Thoracic aorta (tissue), 2 donors: Measurements from ENCODE around the gene SLC5A4. TPM values are rescaled to one million over a fixed set of nuclear protein-coding genes. Genes with fewer than 3 reads are reported as not detected.

Source experiments
- ATAC-seq: fragments of 150-250 bp; one replicate; pipeline ENCODE4 v1.8.0; 2017; ENCODE audit warnings: low read depth; ENCODE audit not compliant: insufficient number of reproducible peaks, low FRiP score
- DNase-seq: peaks from one replicate; pipeline ENCODE4 v3.0.0-alpha.2; 2020; ENCODE audit warnings: low spot score
- H3K27ac ChIP-seq, 2 donors: fragments of 200-600 bp; sonication (generic); 1 replicate in 1 of 2; 2 replicates in 1 of 2; pipeline ENCODE4 v1.5.1; 2016; ENCODE audit warnings: mild to moderate bottlenecking in 2 of 2, moderate library complexity in 2 of 2
- H3K27me3 ChIP-seq: fragments of 200-600 bp; sonication (generic); replicated peaks from 2 replicates; pipeline ENCODE4 v1.6.0; 2016; ENCODE audit warnings: mild to moderate bottlenecking; ENCODE audit not compliant: insufficient read depth
- H3K36me3 ChIP-seq: fragments of 200-600 bp; sonication (generic); one replicate; pipeline ENCODE4 v1.5.1; 2016
- H3K4me1 ChIP-seq, 2 donors: fragments of 200-600 bp; sonication (generic); 1 replicate in 1 of 2; 2 replicates in 1 of 2; pipeline versions ENCODE4 v1.5.1 to v1.6.0; 2016; ENCODE audit warnings: low read depth in 2 of 2, mild to moderate bottlenecking in 1 of 2; ENCODE audit not compliant: control insufficient read depth in 1 of 2
- H3K4me3 ChIP-seq: fragments of 200-600 bp; sonication (generic); 2 replicates; pipeline ENCODE4 v1.5.1; 2016; ENCODE audit warnings: mild to moderate bottlenecking
- H3K9me3 ChIP-seq: fragments of 200-600 bp; sonication (generic); 2 replicates; pipeline ENCODE4 v1.5.1; 2016
- total RNA-seq, 2 donors: library from RNA; depleted of rRNA; stranded (reverse); fragments of >200 nt; gene quantifications; one replicate each; pipeline versions ENCODE4 v1.1.0 to v1.2.3, GENCODE V29; 2016
- TF ChIP-seq, protein P1 (sequence below): fragments of 200-600 bp; sonication (generic); IDR thresholded peaks from one replicate; pipeline ENCODE4 v1.5.1; 2019; ENCODE audit warnings: antibody characterized with exemption

The SLC5A4 gene
- total RNA-seq, 2 donors from 2014 or later = 0.49 to 1.2 TPM

DNA sequence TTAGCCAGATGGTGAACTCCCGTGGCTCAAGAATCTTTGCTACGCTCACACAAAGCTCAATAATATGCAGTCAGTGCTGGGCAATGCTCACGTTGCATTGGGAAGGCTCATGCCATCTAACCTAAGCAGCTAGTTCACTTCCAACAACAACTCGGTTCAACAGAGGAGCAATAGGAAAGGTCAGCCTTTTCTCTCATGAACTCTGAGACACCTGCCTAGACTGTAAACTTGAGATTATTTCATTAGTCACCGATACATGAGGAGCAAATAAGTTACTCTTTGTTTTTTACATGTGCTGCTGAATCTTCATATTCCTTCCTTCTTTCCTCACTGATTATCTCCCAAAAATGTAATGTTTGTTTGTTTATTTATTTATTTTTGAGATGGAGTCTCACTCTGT lies 9.0 kb downstream of the SLC5A4 start:
- no peaks in the 10 kb centered on the region for H3K27me3 ChIP-seq

DNA sequence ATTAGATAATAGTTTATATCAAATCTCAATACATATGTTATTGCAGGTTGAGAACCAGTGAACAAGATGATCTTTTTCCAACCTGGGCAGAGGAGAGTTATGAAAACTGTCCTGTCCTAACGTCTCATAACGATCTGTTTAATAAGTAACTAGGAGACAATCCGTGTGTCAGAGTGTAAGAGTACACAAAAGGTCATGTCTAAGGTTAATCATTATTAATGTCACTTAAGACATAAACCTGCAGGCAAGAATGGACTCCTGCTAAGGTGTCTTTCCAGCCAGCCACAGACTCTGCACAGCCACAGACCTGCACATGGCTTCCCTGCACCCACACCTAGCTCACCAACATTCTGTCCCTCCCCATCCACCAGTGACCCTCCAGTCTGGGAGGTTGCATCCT lies 10.1 kb downstream of the SLC5A4 start:
- TF ChIP-seq, protein P1, sequence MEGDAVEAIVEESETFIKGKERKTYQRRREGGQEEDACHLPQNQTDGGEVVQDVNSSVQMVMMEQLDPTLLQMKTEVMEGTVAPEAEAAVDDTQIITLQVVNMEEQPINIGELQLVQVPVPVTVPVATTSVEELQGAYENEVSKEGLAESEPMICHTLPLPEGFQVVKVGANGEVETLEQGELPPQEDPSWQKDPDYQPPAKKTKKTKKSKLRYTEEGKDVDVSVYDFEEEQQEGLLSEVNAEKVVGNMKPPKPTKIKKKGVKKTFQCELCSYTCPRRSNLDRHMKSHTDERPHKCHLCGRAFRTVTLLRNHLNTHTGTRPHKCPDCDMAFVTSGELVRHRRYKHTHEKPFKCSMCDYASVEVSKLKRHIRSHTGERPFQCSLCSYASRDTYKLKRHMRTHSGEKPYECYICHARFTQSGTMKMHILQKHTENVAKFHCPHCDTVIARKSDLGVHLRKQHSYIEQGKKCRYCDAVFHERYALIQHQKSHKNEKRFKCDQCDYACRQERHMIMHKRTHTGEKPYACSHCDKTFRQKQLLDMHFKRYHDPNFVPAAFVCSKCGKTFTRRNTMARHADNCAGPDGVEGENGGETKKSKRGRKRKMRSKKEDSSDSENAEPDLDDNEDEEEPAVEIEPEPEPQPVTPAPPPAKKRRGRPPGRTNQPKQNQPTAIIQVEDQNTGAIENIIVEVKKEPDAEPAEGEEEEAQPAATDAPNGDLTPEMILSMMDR = no peak
- H3K4me1 ChIP-seq = no peaks in the 10 kb centered on the region
- no peaks in the 10 kb centered on the region for H3K36me3 ChIP-seq

More for the DNA sequence above, 9.0 kb downstream of the SLC5A4 start:
- H3K4me3 ChIP-seq = no peak overlapping the region
- no peaks in the 10 kb centered on the region for H3K4me1 ChIP-seq
- TF ChIP-seq, protein P1 = no peak
- DNase-seq = no peak
- H3K36me3 ChIP-seq = no peaks in the 10 kb centered on the region
- no peaks in the 10 kb centered on the region for H3K9me3 ChIP-seq
- no peak overlapping the region for H3K27ac ChIP-seq
- ATAC-seq = no peak

DNA sequence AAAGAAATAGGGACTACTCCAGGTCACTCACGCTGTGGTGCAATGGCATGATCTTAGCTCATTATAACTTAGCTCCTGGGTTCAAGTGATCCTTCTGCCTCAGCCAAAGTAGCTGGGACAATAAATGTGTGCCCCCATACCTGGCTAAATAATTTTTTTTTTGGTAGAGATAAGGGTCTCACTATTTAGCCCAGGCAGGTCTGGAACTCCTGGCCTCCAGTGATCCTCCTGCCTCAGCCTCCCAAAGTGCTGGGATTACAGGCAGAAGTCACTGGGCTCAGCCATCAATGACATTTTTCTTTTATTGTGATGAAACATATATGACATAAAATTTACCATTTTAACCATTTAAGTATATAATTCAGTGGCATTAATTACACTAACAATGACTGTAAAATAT lies 10.6 kb downstream of the SLC5A4 start:
- H3K4me1 ChIP-seq = no peaks in the 10 kb centered on the region
- no peaks in the 10 kb centered on the region for H3K9me3 ChIP-seq
- TF ChIP-seq, protein P1 = no peak
- ATAC-seq (no peak), DNase-seq (no peak)
- no peaks in the 10 kb centered on the region for H3K36me3 ChIP-seq
- H3K27me3 ChIP-seq = no peaks in the 10 kb centered on the region
- H3K27ac ChIP-seq = no peak overlapping the region
- no peak overlapping the region for H3K4me3 ChIP-seq

More for the DNA sequence above, 10.1 kb downstream of the SLC5A4 start:
- no peaks in the 10 kb centered on the region for H3K9me3 ChIP-seq
- H3K27ac ChIP-seq = no peak overlapping the region
- ATAC-seq (no peak), DNase-seq (no peak)
- no peaks in the 10 kb centered on the region for H3K27me3 ChIP-seq
- H3K4me3 ChIP-seq = no peak overlapping the region

DNA sequence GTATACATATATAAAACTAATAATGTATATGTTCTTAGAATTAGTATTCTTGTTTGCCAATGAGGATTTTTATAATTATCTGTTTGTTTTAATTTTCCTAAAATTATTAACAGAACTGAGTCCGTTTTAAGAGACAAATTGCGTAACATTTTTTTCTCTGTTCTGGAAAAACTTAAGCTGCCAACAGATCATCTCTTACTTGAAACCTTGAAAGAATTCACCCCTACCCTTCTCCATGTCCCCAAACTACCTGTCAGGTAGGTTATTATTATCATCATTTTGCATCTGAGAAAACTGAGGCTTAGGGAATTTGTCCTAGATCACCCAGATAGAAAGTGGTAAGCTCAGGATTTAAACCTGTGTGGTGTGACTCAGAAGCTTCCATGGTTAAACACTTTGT lies 14.7 kb downstream of the SLC5A4 start:
- no peak for ATAC-seq
- no peak overlapping the region for H3K27ac ChIP-seq
- DNase-seq = no peak
- no peak overlapping the region for H3K4me3 ChIP-seq
- H3K4me1 ChIP-seq = no peaks in the 10 kb centered on the region
- H3K36me3 ChIP-seq = no peaks in the 10 kb centered on the region
- TF ChIP-seq, protein P1 = no peak
- no peaks in the 10 kb centered on the region for H3K27me3 ChIP-seq
- no peaks in the 10 kb centered on the region for H3K9me3 ChIP-seq

DNA sequence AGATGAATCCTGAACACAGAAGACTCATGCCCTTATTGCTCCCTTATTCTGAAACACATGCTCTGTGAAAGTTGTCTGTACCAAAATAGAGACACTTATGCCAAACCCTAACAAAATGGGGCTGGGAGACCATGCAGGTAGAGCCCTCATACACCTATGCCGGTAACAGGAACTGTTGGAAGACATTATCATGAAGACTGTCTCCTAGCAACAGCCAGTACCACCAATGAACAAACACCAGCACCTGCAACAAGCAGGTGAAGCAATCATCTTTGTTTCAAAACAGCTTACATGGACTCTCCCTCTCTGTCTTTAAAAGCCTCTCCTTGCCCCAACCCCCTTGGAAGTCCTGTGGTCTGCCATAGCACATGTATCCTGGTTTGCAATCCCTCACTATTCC lies 17.2 kb downstream of the SLC5A4 start:
- Histone ChIP-seq H3K4me3 (no peak overlapping the region), H3K4me1 (no peaks in the 10 kb centered on the region), H3K27ac (no peak overlapping the region), H3K9me3 (no peaks in the 10 kb centered on the region), H3K27me3 (no peaks in the 10 kb centered on the region), H3K36me3 (no peaks in the 10 kb centered on the region)
- DNase-seq (no peak), ATAC-seq (no peak)
- TF ChIP-seq, protein P1 = no peak
